Esophagus squamous epithelium (tissue), 4 donors: ENCODE results near the gene AP2S1.

Experiments used
- POLR2A ChIP-seq, 4 donors: fragments of 450-650 bp; IDR thresholded peaks; one replicate each; pipeline ENCODE4 v1.6.1; 2017; ENCODE audit warnings: antibody characterized with exemption in 4 of 4, mild to moderate bottlenecking in 4 of 4, moderate library complexity in 3 of 4
- TF ChIP-seq, protein P1 (sequence below), 6 experiments: fragments of 450-650 bp in 4 of 6; fragments of 200-600 bp in 2 of 6; sonication (generic) in 2 of 6; IDR thresholded peaks; one replicate each; pipeline ENCODE4 v1.5.1; 2016 to 2019; ENCODE audit warnings: antibody characterized with exemption in 6 of 6, mild to moderate bottlenecking in 4 of 6, moderate library complexity in 4 of 6

DNA sequence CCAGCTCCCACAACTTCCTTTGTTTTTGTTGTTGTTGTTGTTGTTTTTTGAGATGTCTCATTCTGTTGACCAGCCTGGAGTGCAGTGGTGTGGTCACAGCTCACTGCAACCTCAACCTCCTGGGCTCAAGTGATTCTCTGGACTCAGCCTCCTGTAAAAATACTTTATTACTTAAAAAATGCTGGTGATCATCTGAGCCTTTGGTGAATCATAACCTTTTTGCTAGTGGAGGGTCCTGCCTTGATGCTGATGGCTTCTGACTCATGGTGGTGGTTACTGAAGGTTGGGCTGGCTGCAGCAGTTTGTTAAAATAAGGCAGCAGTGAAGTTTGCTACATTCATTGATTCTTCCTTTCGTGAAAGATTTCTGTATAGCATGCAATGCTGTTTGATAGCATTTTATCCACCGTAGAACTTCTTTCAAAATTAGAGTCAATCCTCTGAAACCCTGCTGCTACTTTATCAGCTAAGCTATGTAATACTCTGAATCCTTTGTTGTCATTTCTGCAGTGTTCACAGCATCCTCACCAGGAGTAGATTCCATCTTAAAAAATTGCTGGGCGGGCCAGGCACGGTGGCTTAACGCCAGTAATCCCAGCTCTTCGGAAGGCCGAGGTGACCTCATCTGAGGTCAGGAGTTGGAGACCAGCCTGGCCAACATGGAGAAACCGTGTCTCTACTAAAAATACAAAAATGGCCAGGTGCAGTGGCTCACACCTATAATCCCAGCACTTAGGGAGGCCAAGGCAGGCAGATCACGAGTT lies 28.1 kb upstream of the AP2S1 start:
- TF ChIP-seq, protein P1, sequence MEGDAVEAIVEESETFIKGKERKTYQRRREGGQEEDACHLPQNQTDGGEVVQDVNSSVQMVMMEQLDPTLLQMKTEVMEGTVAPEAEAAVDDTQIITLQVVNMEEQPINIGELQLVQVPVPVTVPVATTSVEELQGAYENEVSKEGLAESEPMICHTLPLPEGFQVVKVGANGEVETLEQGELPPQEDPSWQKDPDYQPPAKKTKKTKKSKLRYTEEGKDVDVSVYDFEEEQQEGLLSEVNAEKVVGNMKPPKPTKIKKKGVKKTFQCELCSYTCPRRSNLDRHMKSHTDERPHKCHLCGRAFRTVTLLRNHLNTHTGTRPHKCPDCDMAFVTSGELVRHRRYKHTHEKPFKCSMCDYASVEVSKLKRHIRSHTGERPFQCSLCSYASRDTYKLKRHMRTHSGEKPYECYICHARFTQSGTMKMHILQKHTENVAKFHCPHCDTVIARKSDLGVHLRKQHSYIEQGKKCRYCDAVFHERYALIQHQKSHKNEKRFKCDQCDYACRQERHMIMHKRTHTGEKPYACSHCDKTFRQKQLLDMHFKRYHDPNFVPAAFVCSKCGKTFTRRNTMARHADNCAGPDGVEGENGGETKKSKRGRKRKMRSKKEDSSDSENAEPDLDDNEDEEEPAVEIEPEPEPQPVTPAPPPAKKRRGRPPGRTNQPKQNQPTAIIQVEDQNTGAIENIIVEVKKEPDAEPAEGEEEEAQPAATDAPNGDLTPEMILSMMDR (IDR thresholded peaks at IDR 0.05): no peak
- TF ChIP-seq POLR2A (IDR thresholded peaks at IDR 0.05): no peak
